Kidney (tissue), 14 donors: ENCODE data around the gene POLR3H. TPM values are rescaled to one million over a fixed set of nuclear protein-coding genes. Genes with fewer than 3 reads are reported as not detected.
"Not testable (repeated sequence)": the region's sequence is repeated elsewhere in the genome, so short reads cannot be mapped to it uniquely, and the experiment has no call there.

Experiments used
- DNase-seq, 5 donors: peaks; one replicate each; pipeline ENCODE4 v3.0.0-alpha.2; 2013 to 2020
- FAIRE-seq: peaks from 2 replicates; lab custom pipeline; 2012; peaks lifted over from hg19 to GRCh38; lab: Jason Lieb, UNC
- H3K27ac ChIP-seq, 2 donors: one replicate each; pipeline ENCODE4 v1.7.0; 2013; ENCODE audit warnings: low read depth in 2 of 2, low read length in 2 of 2, inconsistent platforms in 1 of 2
- H3K27me3 ChIP-seq: one replicate; pipeline ENCODE4 v1.7.1; 2013; ENCODE audit warnings: low read length, inconsistent platforms; ENCODE audit not compliant: control insufficient read depth, insufficient read depth
- H3K36me3 ChIP-seq, 3 donors: one replicate each; pipeline versions ENCODE4 v1.7.0 to v1.7.1; 2013; ENCODE audit warnings: low read length in 3 of 3, control low read depth in 1 of 3, inconsistent platforms in 1 of 3; ENCODE audit not compliant: insufficient read depth in 3 of 3, control insufficient read depth in 2 of 3
- H3K4me1 ChIP-seq, 3 donors: one replicate each; pipeline versions ENCODE4 v1.7.0 to v1.7.1; 2013; ENCODE audit warnings: low read length in 3 of 3, inconsistent platforms in 1 of 3, low read depth in 1 of 3; ENCODE audit not compliant: control insufficient read depth in 2 of 3, insufficient read depth in 2 of 3
- H3K4me3 ChIP-seq, 3 donors: one replicate each; pipeline versions ENCODE4 v1.7.0 to v1.8.1; 2013; ENCODE audit warnings: low read length in 3 of 3, control low read depth in 1 of 3, inconsistent platforms in 1 of 3
- H3K9ac ChIP-seq, 3 donors: one replicate each; pipeline versions ENCODE4 v1.7.0 to v1.7.1; 2013; ENCODE audit warnings: low read length in 3 of 3, control low read depth in 1 of 3, inconsistent platforms in 1 of 3
- H3K9me3 ChIP-seq, 3 donors: one replicate each; pipeline versions ENCODE4 v1.7.0 to v1.7.1; 2013; ENCODE audit warnings: low read length in 3 of 3, control low read depth in 1 of 3, inconsistent platforms in 1 of 3; ENCODE audit not compliant: control insufficient read depth in 2 of 3, insufficient read depth in 1 of 3
- intact Hi-C: fragments of 100-400 bp; cut with DNase I; formaldehyde crosslinking; loops from one replicate; pipeline ENCODE4 v1.11.1; 2022
- polyA plus RNA-seq: library from polyadenylated mRNA; stranded (reverse); fragments of 350-450 nt; fragmentation: Illumina TruSeq; extraction: RNeasy Lipid Tissue Mini Kit (QIAGEN cat#74804); gene quantifications from one replicate; pipeline ENCODE4 v1.2.3, GENCODE V29; 2014; ENCODE audit warnings: low read depth, low replicate concordance; ENCODE audit not compliant: insufficient read depth
- total RNA-seq: library from RNA; stranded (reverse); fragmentation: NEBNext Ultra II Directional; extraction: Animal tissue kit (Norgen Biotek cat#: 25700); gene quantifications from one replicate; pipeline ENCODE4 v1.2.1, GENCODE V29; 2021
- TF ChIP-seq, protein P1 (sequence below): IDR thresholded peaks from 3 replicates; pipeline ENCODE4 v1.5.1; 2012; ENCODE audit warnings: mild to moderate bottlenecking, moderate library complexity, borderline replicate concordance; ENCODE audit not compliant: insufficient read depth; ENCODE audit errors: extremely low read depth
- donor health status: control.
- donor health status: control.
- donor health status: control.
- donor health status: control.
- donor health status: control.
- donor health status: DM: yes; HTN: yes; CAD: no.
- donor health status: Normal renal cell carcinoma (clear cell type).

The POLR3H gene
- total and polyA plus RNA-seq, 2 donors from 2014 or later: 37.4 to 39.4 TPM

DNA sequence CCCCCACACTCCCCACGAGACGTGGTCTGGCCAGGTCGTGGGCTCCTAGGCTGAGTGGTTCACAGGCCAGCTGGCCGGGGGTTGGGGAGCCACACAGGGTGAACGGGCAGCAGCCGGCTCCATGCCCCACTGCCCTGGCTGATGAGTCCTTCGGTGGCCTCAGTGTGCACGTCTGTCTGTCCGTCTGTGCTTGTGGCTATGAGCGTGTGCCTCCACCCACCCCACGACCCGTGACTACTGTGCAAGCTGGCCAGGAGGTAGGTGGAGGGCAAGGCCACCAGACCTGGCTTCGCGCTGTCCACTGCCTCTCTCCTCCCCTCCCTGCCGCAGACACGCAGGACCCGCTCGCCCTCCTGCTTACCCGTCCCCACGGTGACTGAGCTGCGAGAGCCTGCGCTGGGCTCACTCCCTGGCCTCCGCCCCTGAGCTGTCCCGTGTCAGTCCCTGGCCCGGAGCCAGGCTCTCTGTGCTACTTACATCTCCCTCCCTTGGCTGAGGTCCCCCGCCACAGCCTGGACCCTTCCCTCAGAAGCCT lies 30.6 kb upstream of the POLR3H start:
- DNase-seq: peak in 2 of 5 donors; percentile 49 to 92
- Histone ChIP-seq H3K4me3 (no peak overlapping the region), H3K27ac (peak overlapping the region; percentile 29 to 63), H3K4me1 (peaks cover 0 to 8% (median 0%) of the 10 kb centered on the region in 3 donors), H3K9me3 (no peaks in the 10 kb centered on the region), H3K36me3 (peaks cover 0 to 15% (median 6%) of the 10 kb centered on the region in 3 donors), H3K27me3 (no peaks in the 10 kb centered on the region), H3K9ac (no peak overlapping the region)
- TF ChIP-seq, protein P1, sequence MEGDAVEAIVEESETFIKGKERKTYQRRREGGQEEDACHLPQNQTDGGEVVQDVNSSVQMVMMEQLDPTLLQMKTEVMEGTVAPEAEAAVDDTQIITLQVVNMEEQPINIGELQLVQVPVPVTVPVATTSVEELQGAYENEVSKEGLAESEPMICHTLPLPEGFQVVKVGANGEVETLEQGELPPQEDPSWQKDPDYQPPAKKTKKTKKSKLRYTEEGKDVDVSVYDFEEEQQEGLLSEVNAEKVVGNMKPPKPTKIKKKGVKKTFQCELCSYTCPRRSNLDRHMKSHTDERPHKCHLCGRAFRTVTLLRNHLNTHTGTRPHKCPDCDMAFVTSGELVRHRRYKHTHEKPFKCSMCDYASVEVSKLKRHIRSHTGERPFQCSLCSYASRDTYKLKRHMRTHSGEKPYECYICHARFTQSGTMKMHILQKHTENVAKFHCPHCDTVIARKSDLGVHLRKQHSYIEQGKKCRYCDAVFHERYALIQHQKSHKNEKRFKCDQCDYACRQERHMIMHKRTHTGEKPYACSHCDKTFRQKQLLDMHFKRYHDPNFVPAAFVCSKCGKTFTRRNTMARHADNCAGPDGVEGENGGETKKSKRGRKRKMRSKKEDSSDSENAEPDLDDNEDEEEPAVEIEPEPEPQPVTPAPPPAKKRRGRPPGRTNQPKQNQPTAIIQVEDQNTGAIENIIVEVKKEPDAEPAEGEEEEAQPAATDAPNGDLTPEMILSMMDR: no peak
- FAIRE-seq: no peak
- intact Hi-C loops: no loop called here

DNA sequence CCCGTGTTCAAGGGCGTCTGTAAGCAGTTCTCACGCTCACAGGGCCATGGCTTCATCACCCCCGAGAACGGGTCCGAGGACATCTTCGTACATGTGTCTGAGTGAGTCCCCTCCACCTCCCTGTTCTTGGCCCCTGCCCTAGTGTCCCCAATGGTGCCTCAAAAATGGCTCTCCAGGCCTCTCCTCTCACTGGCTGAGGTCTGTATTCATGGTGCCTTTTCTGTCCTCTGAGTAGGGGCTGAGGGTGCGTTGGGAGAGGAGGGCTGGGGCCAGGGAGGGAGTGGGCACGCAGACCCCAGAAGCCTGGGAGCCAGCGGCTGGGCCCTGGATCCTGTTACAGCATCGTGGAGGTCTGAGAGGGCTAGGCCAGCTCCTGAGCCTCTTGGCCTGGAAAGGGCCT lies 29.4 kb upstream of the POLR3H start:
- TF ChIP-seq, protein P1: no peak
- intact Hi-C loops: no loop called here
- Histone ChIP-seq H3K27ac (no peak overlapping the region), H3K27me3 (no peaks in the 10 kb centered on the region), H3K36me3 (peaks cover 0 to 5% (median 4%) of the 10 kb centered on the region in 3 donors), H3K4me1 (peaks cover 0 to 10% (median 0%) of the 10 kb centered on the region in 3 donors), H3K9me3 (no peaks in the 10 kb centered on the region), H3K4me3 (no peak overlapping the region), H3K9ac (no peak overlapping the region)
- FAIRE-seq (no peak), DNase-seq (no peak)

DNA sequence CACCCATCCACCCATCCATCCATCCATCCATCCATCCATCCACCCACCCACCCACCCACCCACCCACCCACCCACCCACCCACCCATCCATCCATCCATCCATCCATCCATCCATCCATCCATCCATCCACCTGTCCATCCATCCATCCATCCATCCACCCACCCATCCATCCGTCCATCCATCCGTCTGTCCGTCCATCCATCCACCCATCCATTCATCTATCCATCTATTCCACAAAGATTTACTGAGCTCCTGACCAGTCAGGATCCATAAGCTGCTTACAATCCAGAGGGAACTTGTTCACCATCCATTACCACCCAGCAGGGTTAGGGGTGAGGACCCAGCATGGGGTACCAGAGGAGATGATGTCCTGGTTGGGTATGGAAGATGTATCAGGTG lies 28.0 kb upstream of the POLR3H start:
- H3K9ac ChIP-seq, H3K27ac ChIP-seq, H3K36me3 ChIP-seq, FAIRE-seq, intact Hi-C loops, H3K9me3 ChIP-seq, DNase-seq, H3K27me3 ChIP-seq, H3K4me3 ChIP-seq: not testable (repeated sequence)
- peaks cover 0 to 12% (median 0%) of the 10 kb centered on the region in 3 donors for H3K4me1 ChIP-seq

DNA sequence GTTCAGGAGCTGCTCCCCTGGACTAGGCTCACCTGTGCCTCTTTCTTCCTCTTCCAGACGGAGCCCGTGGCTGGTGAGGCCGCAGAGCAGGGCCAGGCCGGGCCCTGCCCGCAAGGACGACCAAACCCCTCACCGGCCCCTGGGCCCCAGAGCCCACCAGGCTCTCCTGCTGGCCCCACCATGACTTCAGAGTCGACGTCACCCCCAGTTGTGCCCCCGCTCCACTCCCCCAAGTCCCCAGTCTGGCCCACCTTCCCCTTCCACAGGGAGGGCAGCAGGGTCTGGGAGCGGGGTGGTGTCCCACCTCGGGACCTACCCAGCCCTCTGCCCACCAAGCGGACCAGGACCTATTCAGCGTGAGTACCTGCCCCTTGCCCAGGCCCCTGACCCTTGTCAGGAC lies 27.5 kb upstream of the POLR3H start:
- Histone ChIP-seq H3K9me3 (no peaks in the 10 kb centered on the region), H3K9ac (no peak overlapping the region), H3K27me3 (no peaks in the 10 kb centered on the region), H3K27ac (no peak overlapping the region), H3K4me1 (peaks cover 0 to 12% (median 0%) of the 10 kb centered on the region in 3 donors), H3K36me3 (peaks cover 0 to 3% (median 2%) of the 10 kb centered on the region in 3 donors), H3K4me3 (no peak overlapping the region)
- TF ChIP-seq, protein P1: no peak
- FAIRE-seq (no peak), DNase-seq (no peak)
- intact Hi-C loops: no loop called here
